GM12865 (cell line): Measurements from ENCODE around the gene PLCL1.

ENCODE experiments used
- DNase-seq: peaks from one replicate; pipeline ENCODE4 v3.0.0; 2010; ENCODE audit warnings: low read depth
- H3K4me3 ChIP-seq: 2 replicates; pipeline ENCODE4 v1.5.1; 2011; ENCODE audit warnings: mild to moderate bottlenecking, low read depth, low read length, control low read depth
- CTCF ChIP-seq: IDR thresholded peaks from 2 replicates; pipeline ENCODE4 v1.5.1; 2011; ENCODE audit warnings: low read length, control low read depth, low read depth, inconsistent platforms; ENCODE audit not compliant: insufficient read depth; ENCODE audit errors: missing control alignments

The PLCL1 gene

GRCh38 chr2:197943731-197944130, 139.3 kb downstream of the PLCL1 start:
- no peak for TF ChIP-seq CTCF
- no peak overlapping the region for H3K4me3 ChIP-seq
- DNase-seq: no peak

- DNase-seq: no peak
- no peak overlapping the region for H3K4me3 ChIP-seq
- TF ChIP-seq CTCF: no peak
Measured at GRCh38 chr2:197944416-197945096, 140.2 kb downstream of the PLCL1 start.

- DNase-seq: no peak
- no peak for TF ChIP-seq CTCF
Measured at GRCh38 chr2:197946562-197946961, 142.2 kb downstream of the PLCL1 start.

GRCh38 chr2:197947219-197947757, 142.9 kb downstream of the PLCL1 start:
- no peak for TF ChIP-seq CTCF
- H3K4me3 ChIP-seq: no peak overlapping the region
- DNase-seq: no peak

More at GRCh38 chr2:197946562-197946961, 142.2 kb downstream of the PLCL1 start:
- H3K4me3 ChIP-seq: no peak overlapping the region

GRCh38 chr2:197949224-197949623, 144.8 kb downstream of the PLCL1 start:
- no peak for DNase-seq
- H3K4me3 ChIP-seq: no peak overlapping the region
- TF ChIP-seq CTCF: no peak

GRCh38 chr2:197950006-197950405, 145.6 kb downstream of the PLCL1 start:
- no peak for TF ChIP-seq CTCF
- H3K4me3 ChIP-seq: no peak overlapping the region
- DNase-seq: no peak

- TF ChIP-seq CTCF: no peak
- no peak overlapping the region for H3K4me3 ChIP-seq
- DNase-seq: no peak
Measured at GRCh38 chr2:197950724-197951123, 146.3 kb downstream of the PLCL1 start.
